H7 (cell line): ENCODE measurements around the gene RNU6-9. TPM values are rescaled to one million over a fixed set of nuclear protein-coding genes. Genes with fewer than 3 reads are reported as not detected.

Source experiments
- DNase-seq: peaks from one replicate; pipeline ENCODE4 v3.0.0; 2012
- H3K27me3 ChIP-seq: 2 replicates; pipeline ENCODE4 v1.6.0; 2011; ENCODE audit warnings: mild to moderate bottlenecking, low read length; ENCODE audit not compliant: control insufficient read depth, insufficient read depth
- H3K36me3 ChIP-seq: replicated peaks from 2 replicates; pipeline ENCODE4 v1.5.1; 2011; ENCODE audit warnings: low read length; ENCODE audit not compliant: control insufficient read depth, insufficient read depth
- H3K4me3 ChIP-seq: 2 replicates; pipeline ENCODE4 v1.5.1; 2011; ENCODE audit warnings: low read depth, mild to moderate bottlenecking, control low read depth, low read length, moderate library complexity; ENCODE audit not compliant: insufficient read depth
- total RNA-seq: library from RNA; depleted of rRNA; stranded (reverse); fragments of >200 nt; shearing (Covaris generic); gene quantifications from 2 replicates; pipeline ENCODE4 v1.2.3, GENCODE V29; 2014

Gene RNU6-9
- total RNA-seq, 1 experiment from 2014 or later: not detected

GRCh38 chr19:933553-933882 is 40.2 kb downstream of the RNU6-9 start:
- Histone ChIP-seq H3K27me3 (no peaks in the 10 kb centered on the region), H3K4me3 (no peak overlapping the region), H3K36me3 (peaks cover 6% of the 10 kb centered on the region)
- DNase-seq: no peak

- no peak overlapping the region for H3K4me3 ChIP-seq
- DNase-seq: no peak
- no peaks in the 10 kb centered on the region for H3K27me3 ChIP-seq
- peaks cover 6% of the 10 kb centered on the region for H3K36me3 ChIP-seq
These were observed 41.0 kb downstream of the RNU6-9 start for GRCh38 chr19:934197-934840.

- Histone ChIP-seq H3K27me3 (no peaks in the 10 kb centered on the region), H3K4me3 (no peak overlapping the region), H3K36me3 (peaks cover 6% of the 10 kb centered on the region)
- no peak for DNase-seq
These were observed 41.7 kb downstream of the RNU6-9 start for GRCh38 chr19:934865-935479.

GRCh38 chr19:936175-936546 is 42.9 kb downstream of the RNU6-9 start:
- DNase-seq: no peak
- Histone ChIP-seq H3K4me3 (no peak overlapping the region), H3K27me3 (no peaks in the 10 kb centered on the region), H3K36me3 (peaks cover 5% of the 10 kb centered on the region)

- peaks cover 5% of the 10 kb centered on the region for H3K36me3 ChIP-seq
- DNase-seq: no peak
- H3K27me3 ChIP-seq: no peaks in the 10 kb centered on the region
- H3K4me3 ChIP-seq: no peak overlapping the region
These were observed 44.0 kb downstream of the RNU6-9 start for GRCh38 chr19:937259-937694.

GRCh38 chr19:938233-938923 is 45.1 kb downstream of the RNU6-9 start:
- Histone ChIP-seq H3K36me3 (peaks cover 6% of the 10 kb centered on the region), H3K27me3 (no peaks in the 10 kb centered on the region), H3K4me3 (no peak overlapping the region)
- no peak for DNase-seq

GRCh38 chr19:939439-939838 is 46.2 kb downstream of the RNU6-9 start:
- Histone ChIP-seq H3K4me3 (no peak overlapping the region), H3K36me3 (peaks cover 6% of the 10 kb centered on the region), H3K27me3 (no peaks in the 10 kb centered on the region)
- DNase-seq: no peak

GRCh38 chr19:939922-940321 is 46.6 kb downstream of the RNU6-9 start:
- H3K27me3 ChIP-seq: no peaks in the 10 kb centered on the region

GRCh38 chr19:940591-941291 is 47.5 kb downstream of the RNU6-9 start:
- H3K27me3 ChIP-seq: no peaks in the 10 kb centered on the region
- peaks cover 6% of the 10 kb centered on the region for H3K36me3 ChIP-seq
- H3K4me3 ChIP-seq: no peak overlapping the region
- DNase-seq: no peak

More at GRCh38 chr19:939922-940321, 46.6 kb downstream of the RNU6-9 start:
- no peak for DNase-seq
- Histone ChIP-seq H3K36me3 (peaks cover 6% of the 10 kb centered on the region), H3K4me3 (no peak overlapping the region)

- no peak for DNase-seq
- no peaks in the 10 kb centered on the region for H3K27me3 ChIP-seq
- H3K4me3 ChIP-seq: no peak overlapping the region
- H3K36me3 ChIP-seq: peaks cover 6% of the 10 kb centered on the region
These were observed 48.2 kb downstream of the RNU6-9 start for GRCh38 chr19:941292-942132.

- Histone ChIP-seq H3K27me3 (no peaks in the 10 kb centered on the region), H3K4me3 (no peak overlapping the region), H3K36me3 (peaks cover 6% of the 10 kb centered on the region)
- DNase-seq: no peak
These were observed 48.9 kb downstream of the RNU6-9 start for GRCh38 chr19:942133-942645.
